GM19328 (cell line): ENCODE measurements around the gene HORMAD2.

Source experiments
- ATAC-seq: cut with Tn5 transposase; IDR thresholded peaks from one replicate; pipeline ENCODE4 v1.9.1; 2021; ENCODE audit warnings: mild to moderate bottlenecking, moderate library complexity; ENCODE audit not compliant: unreplicated experiment

Gene HORMAD2, protein sequence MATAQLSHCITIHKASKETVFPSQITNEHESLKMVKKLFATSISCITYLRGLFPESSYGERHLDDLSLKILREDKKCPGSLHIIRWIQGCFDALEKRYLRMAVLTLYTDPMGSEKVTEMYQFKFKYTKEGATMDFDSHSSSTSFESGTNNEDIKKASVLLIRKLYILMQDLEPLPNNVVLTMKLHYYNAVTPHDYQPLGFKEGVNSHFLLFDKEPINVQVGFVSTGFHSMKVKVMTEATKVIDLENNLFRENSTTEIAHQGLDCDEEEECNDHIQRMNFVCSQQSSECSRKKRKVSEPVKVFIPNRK

DNA sequence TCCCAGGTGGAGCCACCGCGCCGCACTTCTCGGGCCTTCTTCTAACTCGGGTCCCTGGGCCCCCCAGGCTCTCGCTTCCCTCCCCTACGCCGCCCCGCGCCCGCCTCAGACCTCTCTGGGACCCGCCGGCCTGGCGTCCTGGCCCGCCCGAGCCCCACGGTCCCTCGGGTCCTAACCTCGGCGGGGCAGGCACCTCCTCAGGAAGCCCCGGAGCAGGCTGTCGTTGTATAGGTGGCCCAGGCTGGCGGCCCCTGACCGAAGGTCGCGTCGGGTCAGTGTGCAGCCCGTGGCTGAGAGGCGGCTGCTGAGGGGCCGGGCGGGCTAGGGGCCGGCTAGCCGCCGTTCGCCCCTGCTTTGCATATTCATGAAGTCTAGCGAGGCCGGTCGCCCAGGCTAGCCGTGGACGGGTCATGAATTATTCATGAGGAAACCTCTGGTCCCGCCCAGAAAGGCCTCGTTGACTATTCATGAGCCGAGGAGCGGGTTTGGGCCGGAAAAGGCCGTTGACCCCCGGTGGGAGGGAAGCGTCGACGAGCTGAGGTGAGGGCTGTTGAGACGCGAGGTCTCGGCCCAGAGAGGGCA is at the start of gene HORMAD2:
TSS of gene HORMAD2 (plus strand) at position 513 of the 582 bp plus-strand sequence. CDS start 13,489 bp downstream, outside the sequence.
- no peak for ATAC-seq

DNA sequence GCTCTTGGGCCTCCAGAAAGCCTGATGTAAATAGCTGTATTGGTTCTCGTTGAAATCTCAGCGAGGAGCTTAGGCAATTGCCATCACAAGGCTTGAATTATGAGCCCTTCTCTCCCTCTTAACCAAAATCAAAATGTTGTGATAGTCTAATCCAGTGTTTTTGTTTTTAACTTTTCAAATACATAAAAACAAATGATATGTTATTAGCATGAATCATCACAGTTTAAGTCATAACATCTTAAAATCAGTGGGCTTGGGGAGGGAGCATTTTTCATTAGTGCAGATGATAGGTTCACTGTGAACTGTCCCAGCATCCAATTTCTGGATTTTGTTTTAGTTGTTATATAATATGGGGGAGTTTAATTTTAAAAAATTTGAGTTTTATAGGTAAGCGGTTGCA is 48.9 kb upstream of the HORMAD2 start:
- ATAC-seq: no peak

DNA sequence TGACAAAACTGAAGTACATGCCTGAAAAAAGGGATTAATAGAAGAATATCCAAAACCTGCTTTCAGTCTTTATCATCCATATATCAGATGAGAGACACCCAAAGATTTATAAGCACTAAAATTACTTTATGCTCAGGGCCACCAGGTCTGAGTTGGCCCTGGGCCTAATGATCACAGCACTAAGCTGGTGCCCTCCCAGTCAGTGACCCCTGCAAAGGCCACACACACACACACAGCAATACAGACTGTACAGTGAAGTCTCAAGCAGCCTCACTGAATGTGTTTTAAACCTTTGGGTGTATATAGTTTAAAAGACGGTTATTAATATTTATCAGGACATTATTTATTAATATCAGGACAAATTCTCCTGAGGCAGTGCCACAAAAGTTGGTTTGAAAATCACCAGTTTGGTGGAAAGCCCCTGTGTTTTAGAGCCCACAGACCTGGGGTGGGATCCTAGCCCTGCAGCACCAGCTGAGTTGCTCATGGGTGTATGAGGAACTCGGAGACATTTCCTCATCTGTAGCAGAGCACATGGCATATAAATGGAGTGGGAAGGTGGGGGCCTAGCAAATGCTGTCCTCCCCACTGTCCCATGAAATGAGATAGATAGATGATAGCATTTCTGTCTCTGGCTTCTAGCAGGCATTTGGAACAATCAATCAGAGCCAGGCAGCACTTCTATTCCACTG is 48.4 kb upstream of the HORMAD2 start:
- no peak for ATAC-seq

DNA sequence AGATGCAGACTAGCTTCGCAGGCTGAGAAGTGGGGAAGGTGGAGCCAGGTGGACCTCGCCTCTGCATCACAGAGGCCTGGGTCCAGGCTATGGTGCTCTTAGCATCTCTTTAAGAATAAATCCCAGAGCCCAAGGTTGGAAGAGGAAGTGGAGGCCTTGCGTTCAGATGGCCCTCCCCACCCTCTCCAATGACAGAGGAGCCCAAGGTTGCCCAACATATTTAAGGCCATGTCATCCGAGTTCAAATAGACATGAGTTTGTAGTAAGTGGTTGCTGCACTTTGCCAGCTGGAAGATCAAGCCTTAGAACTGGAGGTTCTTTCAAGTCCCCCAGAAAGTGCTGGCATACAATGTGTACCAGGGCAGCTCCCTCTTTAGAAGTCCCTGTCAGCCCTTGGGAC is 47.1 kb upstream of the HORMAD2 start:
- ATAC-seq: no peak

DNA sequence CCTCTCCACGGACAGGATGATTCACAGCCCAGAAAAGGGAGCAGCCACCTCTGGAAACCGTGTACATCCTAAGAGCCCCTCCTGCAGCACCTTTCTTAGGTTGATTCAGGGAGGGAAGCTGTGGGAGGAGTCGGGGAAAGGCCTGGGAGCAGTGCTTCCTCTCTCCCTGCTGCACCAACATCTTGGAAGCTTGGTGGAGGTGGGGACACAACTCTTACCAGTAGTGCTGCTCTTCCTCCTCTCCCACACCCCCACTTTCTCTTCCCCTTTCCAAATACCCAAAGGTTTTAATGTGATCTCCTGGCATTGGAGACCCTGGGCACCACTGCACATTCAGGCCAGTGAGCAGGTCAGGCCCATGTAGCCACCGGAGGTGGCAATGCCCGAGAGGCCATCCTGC is 46.4 kb upstream of the HORMAD2 start:
- no peak for ATAC-seq

DNA sequence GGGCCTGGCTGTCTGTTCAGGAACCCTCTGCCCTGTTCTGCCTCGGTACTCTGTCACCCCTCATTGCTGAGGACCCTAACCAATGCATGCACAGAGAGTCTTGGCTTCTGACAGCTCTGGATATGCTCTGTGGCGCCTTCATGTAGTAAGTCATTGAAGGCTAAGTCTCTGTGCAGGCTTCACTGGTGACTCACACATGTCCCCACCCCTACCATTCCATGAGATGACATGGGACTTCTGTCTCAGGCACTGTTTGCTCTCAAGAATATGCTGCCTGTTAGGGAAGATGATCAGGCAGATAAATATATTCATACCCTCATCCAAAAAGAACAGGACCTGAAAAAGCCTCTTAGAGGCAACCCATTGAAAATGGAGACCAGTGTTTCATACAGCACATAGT is 43.6 kb upstream of the HORMAD2 start:
- ATAC-seq: no peak

DNA sequence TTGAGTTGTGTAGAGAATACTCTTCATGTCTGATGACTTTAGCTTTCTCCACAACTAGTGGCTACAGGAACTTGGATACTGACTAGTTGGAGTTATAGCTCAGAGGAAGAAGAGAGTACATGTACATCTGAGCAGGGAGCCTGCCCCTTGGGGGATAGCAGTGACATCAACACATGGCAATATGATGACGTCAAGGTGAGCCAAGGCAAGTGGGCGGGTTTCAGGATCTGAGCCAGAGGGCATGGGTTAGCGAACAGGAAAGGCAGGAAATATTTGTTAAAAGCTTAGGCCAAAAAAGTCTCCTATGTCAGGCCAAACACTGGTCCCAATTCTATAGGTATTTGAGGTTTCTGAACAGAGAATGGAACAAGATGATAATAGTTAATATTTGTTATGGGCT is 42.0 kb upstream of the HORMAD2 start:
- no peak for ATAC-seq

DNA sequence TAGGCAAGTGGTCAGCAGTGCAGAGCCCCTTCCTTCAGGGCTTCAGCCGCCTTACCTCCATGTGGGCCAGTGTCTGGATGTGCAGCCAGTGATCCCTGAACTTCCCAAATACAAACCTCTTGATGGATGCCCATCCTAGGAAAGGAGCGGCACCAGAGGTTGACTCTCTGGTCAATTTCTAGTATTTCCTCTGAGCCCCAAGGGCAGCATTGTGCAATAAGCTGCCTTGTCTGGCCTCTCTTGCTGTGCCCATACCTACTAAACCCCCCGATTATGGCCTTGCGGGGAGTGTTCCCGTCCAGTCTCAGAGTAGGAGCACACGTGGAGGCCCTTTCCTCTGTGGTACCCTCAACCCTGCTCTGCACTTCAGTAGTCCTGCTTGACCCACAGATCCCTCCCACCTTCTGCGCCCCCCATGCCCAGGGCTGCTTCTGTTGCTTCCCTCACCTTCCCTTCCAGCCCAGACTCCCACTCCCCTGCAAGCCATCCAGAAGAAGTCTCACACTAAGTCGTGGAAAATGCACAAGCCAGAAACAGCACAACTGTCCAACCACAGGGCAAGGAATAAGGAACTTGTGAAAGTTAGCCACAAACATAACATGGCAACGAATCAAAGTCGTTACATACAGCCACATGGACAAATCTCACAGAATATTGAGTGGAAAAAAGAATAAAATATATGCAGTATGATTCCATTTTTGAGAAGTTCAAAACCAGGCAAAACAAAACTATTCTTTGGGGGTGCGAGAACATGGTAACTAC is 39.6 kb upstream of the HORMAD2 start:
- ATAC-seq: no peak

DNA sequence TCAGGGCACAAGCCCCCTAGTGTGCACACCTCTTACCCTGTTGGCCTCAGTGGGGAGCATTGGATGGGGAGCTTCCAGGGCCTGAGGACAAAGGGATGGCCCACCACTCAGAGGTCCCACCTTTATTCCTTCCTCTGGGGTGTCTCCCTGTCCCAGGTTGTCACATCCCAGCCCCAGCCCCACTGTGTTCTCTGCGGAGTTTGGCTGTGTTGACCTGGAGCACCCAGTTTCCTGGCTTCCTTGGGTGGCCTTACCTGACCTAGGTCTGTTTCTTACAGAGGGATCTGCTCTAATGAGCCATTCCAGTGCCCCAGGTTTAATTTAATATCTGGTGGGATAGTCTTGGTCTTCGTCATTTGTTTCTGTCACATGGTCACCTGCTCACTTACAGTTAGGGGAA is 38.8 kb upstream of the HORMAD2 start:
- ATAC-seq: no peak

DNA sequence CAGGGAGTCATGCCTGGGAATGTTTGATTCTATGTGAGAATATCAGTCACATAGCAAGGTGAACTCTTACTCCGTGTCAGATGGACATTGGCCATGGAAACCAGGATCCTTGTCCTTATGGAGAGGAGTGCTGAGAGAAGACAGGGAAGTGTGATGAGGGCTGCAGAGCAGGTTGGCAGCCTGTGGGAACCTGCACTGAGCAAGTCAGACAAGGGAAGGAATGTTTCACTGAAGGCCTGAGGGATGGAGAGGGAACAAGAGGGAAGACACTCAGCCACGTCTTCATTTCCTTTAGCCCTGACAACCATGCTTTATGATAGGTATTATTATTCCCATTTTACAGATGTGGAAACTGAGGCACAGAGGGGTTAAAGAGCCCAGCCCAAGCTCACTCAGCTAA is 38.4 kb upstream of the HORMAD2 start:
- no peak for ATAC-seq

DNA sequence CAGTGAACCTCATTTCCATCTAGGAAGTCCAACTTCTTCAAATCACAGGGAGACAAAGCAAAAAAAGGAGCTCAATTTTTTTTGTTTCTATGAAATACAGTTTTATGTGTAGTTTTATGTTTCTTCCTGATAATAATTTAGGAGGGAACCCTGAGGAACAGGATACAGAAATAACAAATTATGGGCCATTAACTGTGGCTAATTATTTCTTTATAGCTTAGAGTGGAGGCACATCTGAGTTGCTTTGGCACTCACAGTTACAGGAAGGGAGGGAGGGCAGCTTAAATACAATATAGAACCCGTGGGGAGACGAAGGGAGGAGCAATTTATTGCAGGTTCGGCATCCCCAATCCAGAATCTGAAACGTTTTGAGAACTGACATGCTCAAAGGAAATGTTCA is 37.1 kb upstream of the HORMAD2 start:
- ATAC-seq: no peak

DNA sequence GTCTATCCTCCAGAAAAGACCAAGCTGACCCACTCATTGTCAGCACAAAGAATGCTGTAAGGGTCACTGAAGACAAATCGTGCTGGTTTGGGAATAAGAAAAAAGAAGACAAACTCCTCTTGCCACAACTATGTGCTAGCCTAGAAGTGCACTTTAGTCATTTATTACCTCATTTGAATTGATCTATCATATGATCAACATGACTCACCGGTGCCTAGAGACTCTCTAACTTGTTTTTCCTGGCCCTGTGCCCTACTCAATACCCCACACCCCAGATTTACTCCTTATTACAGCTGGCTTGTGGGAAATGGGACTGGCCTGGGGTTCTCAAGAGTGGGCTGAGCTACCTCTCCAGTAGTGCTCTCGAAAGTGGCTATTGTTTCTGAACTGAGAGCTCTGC is 35.9 kb upstream of the HORMAD2 start:
- no peak for ATAC-seq

DNA sequence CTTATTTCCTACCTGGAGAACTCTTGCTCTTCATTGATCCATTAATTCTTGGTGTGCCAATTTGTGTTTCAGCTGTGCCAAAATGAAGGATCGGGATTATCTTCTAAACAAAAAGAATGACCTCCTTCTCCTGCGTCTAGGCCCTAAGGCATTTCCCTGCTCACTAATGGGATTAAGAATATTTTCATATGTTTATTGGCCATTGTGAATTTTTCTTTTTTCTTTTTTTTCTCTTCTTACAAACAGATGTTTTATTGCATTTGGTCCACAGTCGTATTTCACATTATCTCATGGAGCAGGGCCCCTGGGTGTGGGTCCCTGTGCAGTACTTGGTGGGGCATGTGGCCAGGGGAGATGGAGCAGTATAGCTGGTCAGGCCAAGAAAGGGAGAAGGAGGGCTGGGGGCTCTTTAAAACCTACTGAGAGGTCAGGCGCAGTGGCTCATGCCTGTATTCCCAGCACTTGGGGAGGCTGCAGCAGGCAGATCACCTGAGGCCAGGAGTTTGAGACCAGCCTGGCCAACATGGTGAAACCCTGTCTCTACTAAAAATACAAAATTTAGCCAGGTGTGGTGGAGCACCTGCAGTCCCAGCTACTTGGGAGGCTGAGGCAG is 35.3 kb upstream of the HORMAD2 start:
- ATAC-seq: no peak

DNA sequence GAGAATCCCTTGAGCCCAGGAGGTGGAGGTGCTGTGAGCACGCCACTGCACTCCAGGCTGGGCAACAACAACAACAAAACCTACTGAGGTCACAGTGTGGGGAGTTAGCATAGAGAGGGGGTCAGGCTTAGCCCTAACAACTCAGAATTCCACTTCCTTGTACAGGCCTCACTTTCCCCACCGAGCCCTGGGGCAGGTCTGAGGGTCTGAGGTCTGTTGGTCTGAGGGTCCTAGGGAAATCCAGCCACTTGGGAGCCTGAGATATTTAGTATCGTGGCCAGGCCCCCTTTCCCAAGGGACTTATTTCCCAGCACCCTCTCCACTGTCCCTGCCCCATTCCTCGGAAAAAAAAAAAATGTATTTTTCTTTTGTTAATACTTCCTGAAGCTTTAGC is 34.8 kb upstream of the HORMAD2 start:
- no peak for ATAC-seq

DNA sequence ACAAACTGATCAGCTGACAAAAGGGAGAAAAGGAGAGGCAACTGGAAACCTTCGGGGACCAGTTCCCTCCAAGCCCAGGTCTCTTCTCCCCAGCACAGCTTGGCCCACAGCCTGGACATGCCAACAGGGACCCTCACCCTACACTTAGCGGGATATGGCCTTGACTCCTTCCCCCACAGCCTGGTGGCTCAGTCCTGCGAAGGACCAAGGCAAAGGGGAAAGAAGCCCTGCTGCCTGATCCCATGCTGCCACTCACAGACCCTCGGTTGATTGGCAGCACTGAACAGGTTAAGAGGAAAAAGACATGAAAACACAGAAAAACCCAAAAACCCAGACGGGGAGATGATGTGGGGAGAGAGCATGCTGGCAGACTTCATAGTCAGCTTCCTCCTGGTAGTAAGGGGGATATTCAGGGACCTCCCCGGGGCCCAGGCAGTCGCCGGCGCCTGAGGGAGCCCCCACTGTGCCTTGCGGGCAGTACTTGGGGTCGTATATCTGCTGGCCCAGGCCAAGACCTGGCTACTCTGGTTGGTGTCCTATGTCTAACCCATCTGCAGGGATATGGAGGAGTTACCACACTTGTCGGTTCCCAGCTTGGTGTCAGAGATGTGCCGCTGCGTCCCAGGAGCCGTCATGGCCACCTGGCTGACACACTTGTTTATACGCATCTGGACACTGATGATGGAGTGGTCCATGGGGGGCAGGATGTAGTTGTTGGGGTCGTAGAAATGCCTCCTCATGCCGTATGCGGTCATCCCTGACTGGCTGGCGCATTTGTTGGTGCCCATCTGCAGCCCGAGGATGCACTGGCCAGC is 34.2 kb upstream of the HORMAD2 start:
- ATAC-seq: no peak

DNA sequence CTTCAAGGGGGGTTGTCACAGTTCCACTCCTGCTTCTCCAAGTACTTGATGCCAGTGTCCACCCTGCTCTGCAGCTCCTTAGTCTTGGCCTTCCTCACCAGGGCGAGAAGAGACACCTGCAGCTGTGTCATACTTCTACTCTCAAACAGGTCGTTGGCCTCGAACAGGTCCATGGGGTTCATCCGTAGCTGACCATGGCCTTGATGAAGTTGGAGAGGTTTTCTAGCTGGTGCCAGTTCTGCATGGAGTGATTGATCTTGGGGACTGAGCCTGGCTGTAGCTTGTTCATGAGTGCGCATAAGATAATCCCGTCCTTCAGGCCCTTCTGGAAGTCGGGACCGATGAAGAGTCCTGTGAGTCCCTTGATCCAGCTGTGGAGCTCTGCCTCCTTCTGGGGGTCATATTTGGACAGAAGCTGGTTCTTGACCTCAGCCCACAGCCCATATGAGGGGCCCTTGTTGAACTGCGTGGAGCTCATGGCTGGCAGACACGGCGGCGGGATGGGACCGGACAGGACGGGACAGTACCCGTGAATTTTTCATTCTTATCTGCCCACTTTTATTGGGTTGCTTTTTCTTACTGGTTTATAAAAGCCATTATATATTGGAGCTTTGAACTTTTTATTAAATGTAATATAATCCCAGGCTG is 33.4 kb upstream of the HORMAD2 start:
- no peak for ATAC-seq

DNA sequence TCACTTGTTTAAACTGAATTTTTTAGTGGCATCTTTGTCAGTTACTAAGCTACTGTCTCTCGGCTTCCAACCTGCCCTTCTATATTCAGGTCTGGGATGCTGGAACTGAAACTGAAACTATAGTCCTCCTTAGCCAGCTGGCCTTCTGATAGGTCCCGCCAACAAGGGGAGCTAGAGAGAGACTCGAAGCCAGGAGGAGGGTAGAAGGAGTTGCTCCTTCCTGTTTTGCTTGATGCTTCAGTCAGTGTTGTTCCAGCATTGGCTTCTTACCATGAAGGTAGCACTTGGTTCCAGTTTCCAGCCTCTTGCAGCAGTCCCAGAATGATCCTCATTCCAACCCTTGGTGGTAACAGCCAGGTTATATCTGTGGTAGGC is 32.9 kb upstream of the HORMAD2 start:
- ATAC-seq: no peak

DNA sequence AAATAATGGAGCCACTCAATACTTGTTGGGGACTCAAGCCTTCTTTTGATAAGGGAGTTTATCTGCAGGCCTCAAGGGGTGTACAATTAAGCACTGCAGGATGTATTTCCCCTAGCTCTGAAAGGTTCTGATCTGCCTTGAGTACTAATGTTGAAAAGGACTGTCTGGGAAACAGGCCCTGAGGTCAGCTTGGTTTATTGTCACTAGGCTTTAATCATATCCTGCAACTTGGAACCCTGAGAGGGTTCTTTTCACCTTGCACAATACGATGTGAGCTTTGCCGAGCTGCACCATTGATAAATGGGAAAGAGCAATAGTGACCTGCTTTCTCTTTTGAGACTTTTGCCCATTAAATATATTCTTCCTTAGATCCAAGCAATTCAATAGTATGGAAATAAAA is 31.6 kb upstream of the HORMAD2 start:
- no peak for ATAC-seq

DNA sequence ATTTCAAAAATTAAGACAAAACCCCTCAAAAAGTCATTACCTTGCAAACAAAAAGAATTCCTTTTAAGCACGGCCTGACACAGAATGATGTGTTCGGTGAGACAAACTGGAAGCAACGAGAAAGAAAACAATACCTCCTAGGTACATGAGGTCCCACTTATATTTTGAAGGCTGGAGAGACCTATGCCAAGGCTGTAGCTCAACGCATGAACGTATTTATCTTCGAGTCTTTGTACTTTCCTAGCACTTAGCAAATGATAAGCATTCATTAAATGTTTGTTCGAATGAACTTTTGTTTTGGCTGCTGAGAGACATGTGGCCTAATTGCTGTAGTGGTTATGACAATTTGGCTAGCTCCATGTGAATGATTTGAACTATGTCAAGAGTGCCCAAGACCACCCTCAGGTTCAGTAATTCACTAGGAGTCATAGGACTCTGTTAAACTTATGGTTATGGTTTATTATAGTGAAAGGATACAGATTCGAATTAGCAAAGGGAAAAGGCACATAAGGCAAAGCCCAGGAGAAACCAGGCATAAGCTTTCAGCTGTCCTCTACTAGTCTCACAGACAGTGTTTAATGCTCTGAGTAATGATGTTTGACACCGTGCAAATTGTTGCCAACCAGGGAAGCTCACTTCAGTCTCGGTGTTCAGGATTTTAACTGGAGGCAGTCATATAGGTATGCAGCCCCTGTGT is 26.0 kb upstream of the HORMAD2 start:
- no peak for ATAC-seq

DNA sequence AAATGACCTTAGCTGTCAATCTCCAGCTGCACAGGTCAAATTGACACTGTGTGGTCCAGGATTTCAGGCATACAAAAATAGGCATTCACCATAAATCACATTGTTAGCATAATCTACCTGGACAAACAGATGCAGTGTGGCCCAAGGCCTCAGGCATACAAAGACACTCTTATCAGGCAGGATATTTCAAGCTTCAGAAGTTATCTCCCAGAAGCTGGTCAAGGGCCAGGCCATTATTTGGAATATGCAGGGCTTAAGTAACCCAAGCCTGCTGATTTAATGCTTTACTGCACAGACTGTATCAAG is 25.5 kb upstream of the HORMAD2 start:
- no peak for ATAC-seq
